ENCODE results near the gene KRTAP10-6.
"Not testable (repeated sequence)": the region's sequence is repeated elsewhere in the genome, so short reads cannot be mapped to it uniquely, and the experiment has no call there.

KRTAP10-6 gene

DNA sequence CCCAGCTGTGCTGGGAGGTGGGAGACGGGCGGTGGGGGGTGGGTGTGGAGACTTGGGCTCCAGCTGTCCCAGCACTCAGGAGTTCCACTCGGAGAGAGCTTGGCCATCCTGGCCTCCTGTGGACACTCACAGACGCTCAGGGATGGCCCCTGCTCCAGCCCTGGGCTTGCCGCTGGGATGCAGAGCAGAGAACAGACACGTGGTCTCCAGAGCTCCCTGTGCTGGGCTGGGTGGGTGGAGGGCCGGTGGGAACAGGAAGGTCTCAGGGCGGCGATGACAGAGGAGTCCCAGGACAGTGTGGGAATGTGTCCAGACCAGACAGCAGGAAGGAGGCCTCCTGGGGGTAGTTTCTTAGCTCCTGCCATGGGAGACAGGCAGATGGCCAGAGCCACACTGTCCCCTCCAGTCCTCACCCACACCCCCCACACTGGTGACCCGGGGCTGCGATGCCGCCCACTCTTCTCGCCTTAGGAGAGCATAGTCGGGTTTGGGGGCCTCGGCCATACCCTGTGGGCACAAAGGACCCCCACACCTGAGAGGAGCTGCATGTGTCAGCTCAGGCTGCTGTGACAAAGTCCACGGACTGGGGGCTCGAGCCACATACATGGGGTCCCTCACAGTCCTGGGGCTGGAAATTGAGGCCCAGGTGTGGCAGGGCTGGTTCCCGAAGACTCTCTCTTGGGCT is 36.5 kb upstream of the KRTAP10-6 start:
- H3K4me1 ChIP-seq, result no peaks in the 10 kb centered on the region
- H3K36me3 ChIP-seq (ENCODE audit: control insufficient read depth, insufficient read depth, low read length), result no peaks in the 10 kb centered on the region
- H3K79me2 ChIP-seq, result no peaks in the 10 kb centered on the region
- TF ChIP-seq, protein P1, sequence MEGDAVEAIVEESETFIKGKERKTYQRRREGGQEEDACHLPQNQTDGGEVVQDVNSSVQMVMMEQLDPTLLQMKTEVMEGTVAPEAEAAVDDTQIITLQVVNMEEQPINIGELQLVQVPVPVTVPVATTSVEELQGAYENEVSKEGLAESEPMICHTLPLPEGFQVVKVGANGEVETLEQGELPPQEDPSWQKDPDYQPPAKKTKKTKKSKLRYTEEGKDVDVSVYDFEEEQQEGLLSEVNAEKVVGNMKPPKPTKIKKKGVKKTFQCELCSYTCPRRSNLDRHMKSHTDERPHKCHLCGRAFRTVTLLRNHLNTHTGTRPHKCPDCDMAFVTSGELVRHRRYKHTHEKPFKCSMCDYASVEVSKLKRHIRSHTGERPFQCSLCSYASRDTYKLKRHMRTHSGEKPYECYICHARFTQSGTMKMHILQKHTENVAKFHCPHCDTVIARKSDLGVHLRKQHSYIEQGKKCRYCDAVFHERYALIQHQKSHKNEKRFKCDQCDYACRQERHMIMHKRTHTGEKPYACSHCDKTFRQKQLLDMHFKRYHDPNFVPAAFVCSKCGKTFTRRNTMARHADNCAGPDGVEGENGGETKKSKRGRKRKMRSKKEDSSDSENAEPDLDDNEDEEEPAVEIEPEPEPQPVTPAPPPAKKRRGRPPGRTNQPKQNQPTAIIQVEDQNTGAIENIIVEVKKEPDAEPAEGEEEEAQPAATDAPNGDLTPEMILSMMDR (IDR thresholded peaks at IDR 0.05), result no peak
- no peak overlapping the region for H3K4me2 ChIP-seq (ENCODE audit: low read length)
- no peak overlapping the region for H3K27ac ChIP-seq
- no peak overlapping the region for H2AFZ ChIP-seq
- H3K27me3 ChIP-seq (ENCODE audit: control insufficient read depth, insufficient read depth, low read length), result no peaks in the 10 kb centered on the region
- H3K4me3 ChIP-seq (ENCODE audit: low read depth, low read length), result no peak overlapping the region
- no peaks in the 10 kb centered on the region for H3K9me3 ChIP-seq (ENCODE audit: control insufficient read depth, low read length)
- no peak overlapping the region for H3K9ac ChIP-seq

DNA sequence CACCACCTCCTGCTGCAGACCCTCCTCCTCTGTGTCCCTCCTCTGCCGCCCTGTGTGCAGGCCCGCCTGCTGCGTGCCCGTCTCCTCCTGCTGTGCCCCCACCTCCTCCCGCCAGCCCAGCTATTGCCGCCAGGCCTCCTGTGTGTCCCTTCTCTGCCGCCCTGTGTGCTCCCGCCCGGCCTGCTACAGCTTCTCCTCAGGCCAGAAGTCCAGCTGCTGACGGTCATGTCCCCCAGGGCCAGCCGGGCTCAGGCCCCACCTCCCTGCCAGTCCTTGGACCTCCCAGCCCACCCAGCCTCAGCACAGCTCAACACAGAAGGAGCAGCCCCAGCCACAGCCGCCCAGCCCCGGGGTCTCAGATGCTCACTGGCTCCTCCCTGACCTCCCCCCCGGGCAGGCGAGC is 35.5 kb upstream of the KRTAP10-6 start:
- H3K27ac ChIP-seq; H3K4me3 ChIP-seq (ENCODE audit: low read depth, low read length); H3K4me1 ChIP-seq; H3K36me3 ChIP-seq (ENCODE audit: control insufficient read depth, insufficient read depth, low read length); H3K27me3 ChIP-seq (ENCODE audit: control insufficient read depth, insufficient read depth, low read length); H3K9ac ChIP-seq; H3K9me3 ChIP-seq (ENCODE audit: control insufficient read depth, low read length); H3K79me2 ChIP-seq; H2AFZ ChIP-seq; H3K4me2 ChIP-seq (ENCODE audit: low read length): not testable (repeated sequence)

DNA sequence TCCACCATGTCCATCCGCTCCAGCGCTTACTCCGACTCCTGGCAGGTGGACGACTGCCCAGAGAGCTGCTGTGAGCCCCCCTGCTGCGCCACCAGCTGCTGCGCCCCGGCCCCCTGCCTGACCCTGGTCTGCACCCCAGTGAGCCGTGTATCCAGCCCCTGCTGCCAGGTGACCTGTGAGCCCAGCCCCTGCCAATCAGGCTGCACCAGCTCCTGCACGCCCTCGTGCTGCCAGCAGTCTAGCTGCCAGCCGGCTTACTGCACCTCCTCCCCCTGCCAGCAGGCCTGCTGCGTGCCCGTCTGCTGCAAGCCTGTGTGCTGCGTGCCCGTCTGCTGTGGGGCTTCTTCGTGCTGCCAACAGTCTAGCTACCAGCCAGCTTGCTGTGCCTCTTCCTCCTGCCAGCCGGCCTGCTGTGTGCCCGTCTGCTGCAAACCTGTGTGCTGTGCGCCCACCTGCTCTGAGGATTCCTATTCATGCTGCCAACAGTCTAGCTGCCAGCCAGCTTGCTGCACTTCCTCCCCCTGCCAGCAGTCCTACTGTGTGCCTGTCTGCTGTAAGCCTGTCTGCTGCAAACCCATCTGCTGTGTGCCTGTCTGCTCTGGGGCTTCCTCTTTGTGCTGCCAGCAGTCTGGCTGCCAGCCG is 35.0 kb upstream of the KRTAP10-6 start:
- not testable (repeated sequence) for H3K79me2 ChIP-seq; H3K4me1 ChIP-seq; H3K9ac ChIP-seq; H3K27me3 ChIP-seq (ENCODE audit: control insufficient read depth, insufficient read depth, low read length); H3K36me3 ChIP-seq (ENCODE audit: control insufficient read depth, insufficient read depth, low read length); H3K4me3 ChIP-seq (ENCODE audit: low read depth, low read length); H3K4me2 ChIP-seq (ENCODE audit: low read length); H3K27ac ChIP-seq; H2AFZ ChIP-seq; H3K9me3 ChIP-seq (ENCODE audit: control insufficient read depth, low read length)

DNA sequence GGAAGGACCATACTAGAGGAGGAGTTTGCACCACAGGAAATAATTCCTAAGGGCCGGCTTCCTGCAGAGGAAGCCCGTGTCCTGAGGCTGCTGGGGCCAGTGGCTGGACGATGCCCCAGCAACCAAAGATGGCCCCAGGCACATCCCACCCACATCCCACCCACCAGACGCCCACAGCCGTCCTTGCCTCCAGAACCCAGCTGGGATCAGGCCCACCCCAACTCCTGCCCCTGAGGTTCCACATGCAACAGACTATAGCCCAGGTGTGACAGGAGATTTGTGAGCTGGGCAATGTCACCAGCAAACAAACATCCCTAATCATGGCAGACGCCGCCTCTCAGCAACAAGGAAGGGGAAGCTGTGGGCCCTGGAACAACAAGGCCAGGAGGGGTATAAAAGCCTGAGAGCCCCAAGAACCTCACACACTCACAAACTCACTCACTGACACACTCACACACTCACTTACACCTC is 34.4 kb upstream of the KRTAP10-6 start, which contains the start of gene KRTAP10-9:
Gene KRTAP10-9, plus strand, starts transcription at position 421 of the 471 bp plus-strand sequence. CDS start 79 bp downstream, outside the sequence.
- TF ChIP-seq, protein P1 (IDR thresholded peaks at IDR 0.05), result no peak
- Histone ChIP-seq H3K27me3 (ENCODE audit: control insufficient read depth, insufficient read depth, low read length) (no peaks in the 10 kb centered on the region), H3K4me1 (no peaks in the 10 kb centered on the region), H3K4me2 (ENCODE audit: low read length) (no peak within 1 kb of the TSS), H3K79me2 (no peaks in the 10 kb centered on the region), H3K9me3 (ENCODE audit: control insufficient read depth, low read length) (no peaks in the 10 kb centered on the region), H3K36me3 (ENCODE audit: control insufficient read depth, insufficient read depth, low read length) (no peaks in the 10 kb centered on the region), H3K4me3 (ENCODE audit: low read depth, low read length) (no peak within 1 kb of the TSS), H2AFZ (no peak within 1 kb of the TSS), H3K9ac (no peak within 1 kb of the TSS), H3K27ac (no peak within 1 kb of the TSS)

DNA sequence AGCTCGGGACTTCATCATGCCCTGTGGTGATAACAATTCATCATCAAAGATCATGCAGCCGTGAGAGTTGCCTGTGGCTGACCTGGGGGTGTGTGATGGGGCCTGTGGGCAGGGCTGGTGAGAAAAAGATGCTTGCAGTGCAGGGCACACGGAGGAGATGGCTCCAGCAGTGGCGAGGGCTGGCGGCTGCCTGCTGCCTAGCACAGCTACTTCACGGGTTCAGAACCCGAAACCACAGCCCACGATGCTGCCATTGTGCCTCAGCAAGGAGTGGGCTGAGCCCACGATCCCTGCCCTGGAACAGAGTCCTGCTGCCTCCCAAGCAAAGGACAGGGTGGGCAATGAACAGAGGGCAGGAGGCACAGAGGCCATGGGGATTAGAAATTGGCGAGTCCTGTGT is 34.0 kb upstream of the KRTAP10-6 start:
- Histone ChIP-seq H3K4me2 (ENCODE audit: low read length) (no peak overlapping the region), H3K36me3 (ENCODE audit: control insufficient read depth, insufficient read depth, low read length) (no peaks in the 10 kb centered on the region), H3K4me3 (ENCODE audit: low read depth, low read length) (no peak overlapping the region), H3K9ac (no peak overlapping the region), H2AFZ (no peak overlapping the region), H3K27ac (no peak overlapping the region), H3K4me1 (no peaks in the 10 kb centered on the region), H3K79me2 (no peaks in the 10 kb centered on the region), H3K9me3 (ENCODE audit: control insufficient read depth, low read length) (no peaks in the 10 kb centered on the region), H3K27me3 (ENCODE audit: control insufficient read depth, insufficient read depth, low read length) (no peaks in the 10 kb centered on the region)
- TF ChIP-seq, protein P1 (IDR thresholded peaks at IDR 0.05), result no peak

All from parathyroid adenoma (tissue), 2 donors.